Stimulated activated CD8-positive, alpha-beta memory T cell treated with anti-CD3 and anti-CD28 coated beads, Interleukin-7, amount 100 ng/mL, for 4 hours (primary cell): ENCODE data around the gene ARF3.
A peak's percentile ranks its signal among the peaks of the same experiment; 100 is the strongest.

ENCODE experiments used
- DNase-seq, 2 donors: peaks; one replicate each; pipeline ENCODE4 v3.0.0-alpha.2; 2020; ENCODE audit warnings: low read depth in 2 of 2

The ARF3 gene

DNA sequence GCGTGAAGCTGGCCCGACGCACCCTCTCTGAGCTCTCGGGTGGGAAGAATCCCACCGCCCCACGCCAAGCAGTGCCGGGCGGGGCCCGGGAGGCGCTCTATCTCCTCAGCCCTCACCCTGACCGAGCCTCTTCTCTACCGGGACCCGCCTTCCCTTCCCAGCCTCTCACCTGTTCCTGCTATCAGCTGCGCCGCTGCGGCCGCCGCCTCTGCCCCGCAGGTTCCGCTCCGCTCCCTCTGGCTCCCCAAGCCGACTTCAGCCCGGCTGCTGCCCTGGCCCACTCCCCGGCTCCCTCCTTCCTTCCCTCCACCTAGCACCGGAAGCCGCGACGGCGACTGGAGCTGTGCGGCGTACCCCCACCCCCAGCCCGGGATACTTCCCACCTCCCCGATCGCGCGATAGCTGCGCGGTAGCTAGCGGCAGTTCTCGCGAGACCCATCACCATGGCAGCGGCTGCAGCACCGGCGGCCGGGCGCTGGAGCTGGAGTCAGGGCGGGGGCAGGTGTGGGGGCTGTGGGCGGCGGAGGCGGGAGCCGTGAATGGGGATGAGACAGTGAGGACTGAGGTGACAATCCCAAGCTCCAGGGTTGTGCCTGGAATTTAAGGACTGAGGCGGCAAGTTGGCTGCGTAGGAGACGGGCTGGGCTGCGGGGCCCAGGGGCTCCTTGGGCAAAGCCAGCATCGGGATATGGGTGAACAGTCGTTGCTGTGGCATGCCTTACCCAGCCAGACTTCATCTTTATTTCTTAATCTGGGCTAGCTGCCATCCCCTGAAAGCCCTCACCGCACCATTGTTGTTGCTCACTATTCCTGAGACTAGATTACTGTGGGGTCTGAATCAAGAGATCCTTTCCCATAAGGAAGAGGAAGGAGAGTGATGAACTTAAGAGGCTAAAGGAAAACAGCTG lies at the start of gene ARF3:
TSS of gene ARF3 (minus strand) at position 347 of the 908 bp plus-strand sequence. CDS start 16,392 bp downstream, outside the sequence.
- DNase-seq = peak; percentile 78 to 88

DNA sequence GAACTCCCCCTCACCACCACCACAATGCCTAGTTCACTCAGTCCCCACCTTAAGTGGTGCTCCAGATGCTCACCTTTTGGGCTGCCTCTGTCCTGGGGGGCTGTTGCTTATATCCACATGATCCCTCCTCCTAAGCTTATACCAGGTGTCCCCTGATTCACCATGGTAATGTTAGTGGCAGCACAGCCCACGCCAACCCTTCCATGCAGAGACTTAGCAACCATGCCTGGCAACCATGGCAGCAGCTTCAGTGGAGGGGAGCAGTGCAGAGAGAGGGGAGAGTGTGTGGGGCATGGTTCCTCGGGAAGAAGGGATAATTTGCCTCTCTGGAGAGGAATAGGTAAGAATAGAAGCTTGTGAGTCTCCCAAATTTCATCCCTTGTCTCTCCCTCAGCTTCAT lies 43.1 kb upstream of the ARF3 start:
- DNase-seq = no peak

DNA sequence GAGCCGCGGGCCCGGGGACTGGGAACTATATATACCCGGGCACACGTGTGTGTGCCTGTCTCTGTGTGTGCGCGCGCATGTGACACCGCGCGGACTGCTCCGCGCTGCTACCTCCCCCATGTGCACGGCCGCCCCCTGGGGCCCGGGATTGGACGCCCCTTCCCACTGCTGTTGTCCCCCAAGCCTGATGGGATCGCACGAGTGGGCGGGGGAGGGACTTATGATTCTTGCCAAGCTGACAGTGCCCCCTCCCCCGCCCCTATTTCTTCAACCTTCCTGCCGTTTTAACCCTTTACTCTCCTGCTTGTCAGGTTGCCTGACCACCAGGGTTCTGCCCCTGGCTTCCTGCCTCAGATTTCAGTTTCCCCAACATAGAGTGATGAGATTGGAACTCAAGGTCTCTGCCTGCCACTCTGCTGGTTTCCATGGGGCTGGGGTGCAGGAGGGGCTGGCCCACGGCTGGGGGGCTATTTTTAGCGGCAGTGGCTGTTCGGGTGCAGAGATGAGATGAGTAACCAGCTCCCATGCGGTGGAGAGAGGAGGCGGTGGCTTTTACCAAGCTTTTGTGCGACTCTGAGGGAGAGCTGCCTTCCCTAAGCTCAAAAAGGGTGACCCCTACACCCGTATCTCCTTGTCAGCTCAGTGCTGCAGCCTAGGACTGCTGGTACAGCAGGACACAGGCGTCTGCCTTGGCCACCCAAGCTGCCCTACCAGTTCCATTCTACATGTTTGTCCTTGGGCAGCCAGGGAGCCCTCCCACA lies 42.3 kb upstream of the ARF3 start, which contains the start of gene DDN:
TSS of gene DDN (minus strand) at position 5 of the 761 bp plus-strand sequence. CDS start 88 bp downstream, outside the sequence.
- DNase-seq = peak; percentile 12 to 39

DNA sequence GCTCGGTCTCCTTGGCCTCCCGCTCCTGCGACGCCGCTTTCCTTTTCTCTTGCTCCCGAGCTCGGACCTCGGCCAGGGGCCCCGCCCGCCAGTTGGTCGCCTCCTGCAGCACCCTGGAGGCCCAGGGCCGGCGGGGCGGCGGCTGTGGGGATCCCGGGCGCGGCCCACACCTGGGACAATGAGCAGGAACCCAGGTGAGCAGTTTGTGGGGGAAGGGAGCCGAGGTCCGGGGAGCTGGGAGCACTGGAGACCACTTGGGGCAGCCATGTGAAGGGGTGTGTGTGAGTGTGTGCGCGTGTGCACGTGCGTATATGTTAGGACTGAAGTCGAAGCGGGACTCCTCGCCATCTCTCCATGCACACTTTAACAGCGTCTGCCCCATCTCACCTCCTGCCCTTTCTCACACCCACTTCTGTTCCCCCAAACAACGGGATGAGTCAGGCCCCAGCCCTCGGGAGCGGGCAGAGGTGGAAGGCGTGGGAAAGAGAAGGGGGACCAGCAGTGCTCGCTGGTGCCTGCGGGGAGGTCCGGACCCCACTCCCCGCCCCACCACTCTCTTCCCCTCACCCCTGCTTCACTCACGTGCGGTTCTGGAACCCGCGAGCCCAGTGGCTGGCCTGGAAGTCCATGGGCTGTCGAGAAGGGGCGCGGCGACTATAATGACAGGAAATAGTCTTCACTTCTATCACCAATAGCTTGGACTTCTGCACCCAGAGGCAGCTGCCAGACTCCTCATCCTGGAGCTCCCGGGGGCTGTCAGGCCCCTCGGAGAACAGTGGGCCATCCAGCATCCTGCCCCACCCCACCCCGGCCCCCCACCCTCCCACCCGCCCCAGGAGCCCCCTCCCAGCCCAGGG lies 41.4 kb upstream of the ARF3 start:
- peak; percentile 7 to 21 for DNase-seq

DNA sequence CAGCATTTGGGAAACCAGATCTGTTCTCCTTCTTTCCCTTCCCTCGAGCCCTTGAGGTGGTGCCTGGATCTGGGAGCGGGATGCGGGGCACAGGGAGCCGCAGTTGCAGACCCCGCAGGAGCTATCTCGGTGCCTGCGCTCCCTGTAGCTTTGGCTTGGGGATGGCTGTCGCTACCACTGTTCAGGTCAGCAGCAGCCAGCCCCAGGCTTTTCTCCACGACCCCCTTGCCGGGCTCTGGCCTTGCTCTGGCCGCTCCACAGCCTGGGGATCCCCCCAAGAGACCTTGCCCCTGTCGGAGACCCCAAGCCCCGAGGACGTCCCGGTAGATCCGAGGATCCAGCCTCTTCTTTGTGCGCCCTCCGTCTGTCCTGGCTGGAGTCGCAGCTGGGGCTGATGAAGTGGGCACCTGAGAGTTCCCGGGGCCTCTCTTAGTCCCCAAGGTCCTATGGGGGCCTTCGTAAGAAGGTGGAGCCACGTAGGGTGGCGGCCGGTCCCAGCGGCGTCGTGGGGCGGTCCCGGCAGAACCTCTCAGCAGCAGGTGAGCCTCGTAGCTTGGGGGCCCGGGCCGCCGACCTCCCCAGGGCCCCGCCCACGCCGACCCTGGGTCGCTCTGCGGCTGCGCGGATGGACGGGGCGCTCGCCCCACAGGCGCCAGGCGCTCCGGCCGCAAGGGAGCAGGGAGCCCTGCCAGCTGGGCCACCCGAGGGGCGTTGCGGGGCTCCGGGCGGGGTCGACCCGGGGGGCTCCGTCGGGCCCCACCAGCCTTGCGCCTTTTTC lies 40.6 kb upstream of the ARF3 start:
- DNase-seq = peak in 1 of 2 donors; percentile 36

DNA sequence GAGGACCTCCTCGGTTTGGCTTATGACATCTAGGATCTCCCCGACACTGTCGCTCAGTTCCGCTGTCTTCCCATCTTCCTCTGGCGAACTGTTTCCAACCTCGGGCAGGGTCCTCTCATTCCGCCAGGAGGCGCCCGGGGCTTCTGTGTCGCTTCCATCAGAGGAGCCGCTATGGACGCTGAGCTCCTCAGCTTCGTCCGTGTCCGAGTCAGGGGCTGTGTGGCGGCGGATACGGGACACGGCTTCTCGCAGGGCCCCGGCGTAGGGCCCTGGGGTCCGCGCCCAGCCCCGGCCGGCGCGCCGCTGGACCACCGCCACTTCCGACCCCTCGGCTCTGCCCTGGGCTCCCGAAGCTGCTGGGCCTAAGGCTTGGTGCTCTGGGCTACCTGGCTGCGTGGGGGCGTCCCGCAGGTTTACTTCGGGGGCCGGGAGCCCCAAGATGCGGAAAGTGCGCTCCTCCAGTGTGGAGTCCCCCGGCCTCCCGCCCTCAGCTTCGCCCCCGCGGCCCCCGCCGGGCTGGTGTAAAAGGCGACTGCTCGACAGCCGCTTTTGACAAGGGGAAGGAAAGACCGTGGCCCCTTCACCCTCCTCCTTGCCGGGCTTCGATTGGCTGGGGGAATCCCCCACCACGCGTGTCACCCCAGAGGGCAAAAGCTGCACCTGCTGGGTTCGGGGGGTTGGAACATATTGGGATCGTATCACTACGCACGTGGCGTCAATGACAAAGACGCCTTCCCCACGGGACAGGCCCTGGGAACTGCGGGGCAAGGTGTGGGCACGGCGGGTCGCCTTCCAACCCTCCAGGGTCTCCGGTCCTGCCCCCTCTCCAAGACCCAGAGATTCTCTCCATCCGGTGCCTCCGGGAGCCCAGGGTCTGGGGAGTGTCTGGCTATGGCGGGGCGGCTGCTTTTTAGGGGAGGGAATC lies 39.8 kb upstream of the ARF3 start:
- peak in 1 of 2 donors; percentile 54 for DNase-seq

DNA sequence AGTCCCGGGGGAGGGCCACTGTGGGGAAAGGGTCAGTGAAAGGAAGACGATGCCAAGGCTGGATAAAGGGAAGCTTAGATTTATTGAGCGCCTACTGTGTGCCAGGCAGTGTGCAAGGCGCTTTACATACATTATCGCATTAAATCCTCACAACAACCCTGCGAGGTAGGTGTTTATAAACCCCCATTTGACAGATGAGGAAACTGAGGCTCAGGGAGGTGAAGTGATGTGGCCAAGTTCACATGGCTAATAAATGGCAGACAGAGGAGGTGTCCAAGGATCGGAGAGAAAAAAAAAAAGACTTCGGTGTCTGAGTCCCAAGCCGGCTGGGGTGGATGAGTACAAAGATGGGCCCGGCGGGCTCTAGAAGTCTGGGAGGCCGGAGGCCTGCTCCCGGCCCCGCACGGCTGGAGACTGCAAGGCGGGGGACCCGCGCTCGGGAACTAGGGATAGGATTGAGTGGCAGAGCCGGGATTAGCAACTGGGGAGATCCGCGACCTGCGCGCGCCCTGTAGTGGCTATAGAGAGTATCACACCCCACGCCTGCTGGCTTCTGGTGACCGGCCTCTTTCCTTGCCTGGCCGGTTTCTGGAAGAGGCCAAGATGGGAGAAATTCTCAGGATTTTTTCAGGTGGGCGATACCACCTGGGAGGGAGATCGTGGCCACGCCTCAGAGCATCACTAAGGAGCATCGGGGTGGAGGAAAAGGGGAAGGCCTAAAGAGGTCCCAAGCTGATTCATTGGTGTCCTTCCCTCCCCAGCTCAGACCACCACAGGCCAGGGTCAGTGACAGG lies 38.0 kb upstream of the ARF3 start:
- DNase-seq = no peak

DNA sequence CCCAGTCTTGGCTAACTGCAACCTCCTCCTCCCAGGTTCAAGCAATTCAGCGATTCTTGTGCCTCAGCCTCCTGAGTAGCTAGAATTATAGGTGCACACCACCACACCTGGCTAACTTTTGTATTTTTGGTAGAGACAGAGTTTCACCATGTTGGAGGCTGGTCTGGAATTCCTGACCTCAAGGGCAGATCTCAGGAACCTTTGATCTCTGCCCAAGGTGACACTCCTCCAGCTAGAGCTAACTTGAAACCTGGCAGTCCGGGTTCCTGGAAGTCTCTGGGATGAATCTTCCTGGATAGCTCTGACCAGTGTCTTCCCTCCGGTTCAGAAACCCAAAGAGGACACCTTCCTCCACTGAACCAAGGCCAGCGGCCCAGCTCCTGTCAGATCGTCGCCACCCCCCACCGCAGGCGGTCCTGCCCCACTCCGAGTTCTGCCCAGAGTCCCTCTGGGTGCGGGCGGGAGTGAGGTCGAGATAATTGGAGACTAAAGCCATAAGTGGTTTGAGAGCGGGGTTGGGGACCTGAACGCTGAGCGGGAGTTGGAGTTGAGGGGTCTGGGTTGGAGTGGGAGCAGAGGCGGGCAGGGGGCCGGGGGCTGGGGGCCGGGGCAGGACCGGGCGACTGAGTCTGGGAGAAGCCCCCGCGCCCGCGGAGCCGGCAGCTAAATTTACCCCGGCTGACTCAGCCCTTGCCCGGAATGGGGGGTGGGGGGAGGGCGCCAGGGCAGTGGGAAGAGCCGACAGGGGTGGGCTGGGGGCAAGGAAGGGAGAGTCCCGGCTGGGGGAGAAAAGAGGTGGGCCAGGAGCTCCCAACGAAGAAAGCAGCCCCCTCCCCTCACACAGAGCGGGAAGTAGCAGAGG lies 37.2 kb upstream of the ARF3 start:
- DNase-seq = no peak

DNA sequence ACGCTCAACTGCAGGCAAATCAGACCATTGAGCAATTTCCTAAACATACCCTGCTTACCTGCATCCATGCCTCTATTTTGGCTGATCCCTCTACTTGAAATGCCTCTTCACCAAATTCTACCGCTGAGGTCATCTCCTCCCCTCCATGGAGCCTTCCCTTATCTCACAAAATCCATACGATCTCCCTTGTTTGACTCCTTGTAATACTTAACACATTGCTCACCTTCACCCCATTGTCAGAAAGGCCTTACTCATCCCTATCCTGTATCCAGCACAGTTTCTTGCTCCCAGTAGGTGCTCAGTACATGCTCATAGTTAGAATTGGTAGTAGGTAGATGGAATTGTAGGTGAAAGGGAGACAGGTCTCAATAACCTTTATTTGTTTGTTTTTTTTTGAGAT lies 36.5 kb upstream of the ARF3 start:
- DNase-seq = no peak

DNA sequence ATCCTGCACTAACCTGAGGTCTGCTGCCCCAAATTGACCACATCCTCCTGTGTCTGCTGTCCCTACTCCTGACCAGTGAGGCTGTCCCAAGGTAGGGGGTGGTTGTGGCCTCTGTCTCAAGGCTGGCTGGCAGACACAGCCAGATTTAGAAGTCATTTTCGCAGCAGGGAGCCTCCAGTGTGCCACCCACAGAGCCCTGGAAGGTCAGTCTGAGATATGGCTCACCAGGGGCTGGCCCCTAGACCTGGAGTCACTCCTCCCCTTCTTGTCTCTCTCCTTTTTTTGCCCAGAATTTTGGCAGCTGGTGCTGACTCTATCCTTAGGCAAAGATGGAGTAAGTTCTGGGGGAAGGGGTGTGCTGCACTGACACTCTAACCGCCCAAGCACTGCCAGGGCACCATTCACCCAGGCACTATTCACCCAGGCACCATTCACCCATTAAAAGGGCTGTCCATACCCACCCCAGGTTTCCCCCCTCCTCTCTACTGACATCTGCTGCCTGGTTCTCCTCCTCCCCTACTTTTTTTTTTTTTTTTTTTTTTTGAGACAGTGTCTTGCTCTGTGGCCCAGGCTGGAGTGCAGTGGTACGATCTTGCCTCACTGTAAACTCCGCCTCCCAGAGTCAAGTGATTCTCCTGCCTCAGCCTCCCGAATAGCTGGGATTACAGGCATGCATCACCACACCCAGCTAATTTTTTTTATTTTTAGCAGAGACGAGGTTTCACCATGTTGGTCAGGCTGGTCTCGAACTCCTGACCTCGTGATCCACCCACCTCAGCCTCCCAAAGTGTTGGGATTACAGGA lies 34.2 kb upstream of the ARF3 start:
- DNase-seq = no peak

DNA sequence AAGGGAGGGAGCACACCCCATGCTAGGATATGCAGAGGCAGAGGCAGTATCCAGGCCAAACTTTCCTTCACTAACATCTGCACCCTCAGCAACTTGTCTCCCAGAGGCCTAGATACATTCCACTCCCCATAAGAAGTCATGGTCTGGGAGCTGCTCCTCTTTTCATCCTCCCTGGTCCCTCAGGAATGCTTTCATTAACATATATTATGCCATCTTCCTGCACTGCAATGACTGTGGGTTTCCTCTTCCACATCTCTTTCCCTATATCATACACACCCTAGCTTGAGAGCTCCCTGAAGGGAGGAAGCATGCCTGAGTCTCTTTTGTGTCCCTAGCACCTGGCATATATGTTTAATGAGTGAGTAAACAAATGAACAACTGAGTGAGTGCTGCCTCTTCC lies 33.3 kb upstream of the ARF3 start:
- no peak for DNase-seq

DNA sequence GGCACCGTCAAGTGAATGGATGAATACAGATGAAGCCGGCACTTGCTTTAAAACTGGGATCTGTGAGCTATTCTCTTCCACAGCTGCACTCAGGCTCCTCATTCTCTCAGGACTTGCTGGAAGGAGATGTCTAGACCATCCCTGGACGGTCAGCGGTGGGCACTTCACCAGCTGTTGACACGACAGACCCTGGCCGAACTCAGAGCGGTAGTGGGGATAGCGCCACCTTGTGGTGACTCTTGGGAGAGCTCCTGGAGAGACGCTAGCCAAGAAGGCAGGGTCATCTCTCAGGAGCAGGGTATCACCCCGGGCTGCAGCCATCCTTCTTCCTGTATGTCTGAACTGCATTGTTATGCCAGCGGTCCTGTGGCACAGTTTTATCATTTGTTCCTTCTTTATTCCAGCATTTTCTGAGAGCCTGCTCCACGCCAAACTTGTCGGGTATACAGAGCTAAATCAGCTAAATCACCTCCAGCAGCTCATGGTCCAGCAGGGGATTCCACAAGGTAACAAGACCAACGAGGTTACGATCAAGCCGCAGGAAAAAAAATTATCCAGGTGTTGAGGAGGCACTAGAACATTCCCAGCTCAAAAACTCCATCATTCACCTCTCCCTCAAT lies 30.9 kb upstream of the ARF3 start:
- peak in 1 of 2 donors; percentile 42 for DNase-seq

DNA sequence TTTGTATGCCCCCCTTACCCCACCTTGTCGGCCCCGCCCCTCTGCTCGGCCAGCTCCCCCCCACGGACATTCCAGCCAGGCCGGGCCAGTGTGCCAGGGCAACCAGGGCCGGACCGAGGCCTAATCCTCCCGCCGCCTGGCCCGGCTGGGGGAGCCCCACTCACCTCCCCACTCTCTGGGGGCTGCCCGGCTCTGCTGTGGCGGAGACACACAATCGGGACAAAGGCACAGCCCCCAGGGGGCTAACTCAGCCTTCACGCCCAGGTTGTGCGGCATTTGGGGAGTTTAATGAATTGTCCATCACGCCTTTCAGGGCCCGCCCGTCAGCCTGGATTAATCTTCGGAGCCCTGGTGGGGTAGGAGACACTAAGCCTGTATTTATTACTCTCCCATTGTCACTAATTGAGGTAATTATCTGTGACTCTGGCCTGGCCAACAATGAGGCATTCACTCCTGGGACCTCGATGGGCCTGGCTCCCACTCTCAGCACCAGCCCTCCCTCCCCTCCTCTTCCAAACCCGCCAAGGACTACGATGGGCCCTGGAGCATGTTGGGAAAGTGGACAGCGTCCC lies 29.5 kb upstream of the ARF3 start:
- no peak for DNase-seq

DNA sequence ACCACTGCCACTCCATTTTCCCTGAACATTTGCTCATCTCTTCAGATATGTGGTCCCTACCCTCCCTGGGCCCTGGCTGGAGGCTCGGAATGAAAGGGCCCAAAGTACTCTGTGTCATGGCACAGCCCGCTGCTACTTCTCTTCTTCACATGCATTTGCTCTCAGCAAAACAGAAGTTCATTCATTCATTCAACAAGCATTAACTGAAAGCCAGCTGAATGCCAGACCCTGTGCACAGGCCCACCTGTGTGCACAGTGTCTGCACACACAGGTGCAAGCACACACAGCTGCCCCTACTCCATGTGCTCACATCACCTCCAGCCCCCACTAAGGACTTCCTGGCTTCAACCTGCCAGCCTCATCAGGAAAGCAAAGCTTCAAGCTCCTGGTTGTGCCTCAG lies 28.6 kb upstream of the ARF3 start:
- no peak for DNase-seq

DNA sequence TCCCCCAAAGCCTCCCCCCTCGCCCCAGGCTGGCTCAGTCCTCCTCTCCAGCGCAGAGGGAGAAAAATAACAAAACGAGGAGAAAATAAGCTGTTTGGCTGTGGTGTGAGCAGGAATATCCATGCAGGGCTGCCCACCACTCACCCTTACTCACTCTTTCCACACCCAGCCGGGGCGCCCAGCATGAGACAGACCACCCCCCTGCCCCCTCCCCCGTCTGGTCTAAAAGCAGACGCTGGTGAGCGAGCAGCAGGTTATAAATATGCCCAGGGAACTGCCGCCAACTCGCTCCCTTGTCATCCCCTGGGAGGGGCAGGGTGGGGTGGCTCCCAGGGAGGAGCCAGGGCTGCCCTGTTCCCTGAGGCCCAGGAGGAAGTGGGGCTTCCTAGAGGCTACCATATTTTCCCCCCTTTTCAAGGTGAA lies 28.2 kb upstream of the ARF3 start:
- DNase-seq = no peak

DNA sequence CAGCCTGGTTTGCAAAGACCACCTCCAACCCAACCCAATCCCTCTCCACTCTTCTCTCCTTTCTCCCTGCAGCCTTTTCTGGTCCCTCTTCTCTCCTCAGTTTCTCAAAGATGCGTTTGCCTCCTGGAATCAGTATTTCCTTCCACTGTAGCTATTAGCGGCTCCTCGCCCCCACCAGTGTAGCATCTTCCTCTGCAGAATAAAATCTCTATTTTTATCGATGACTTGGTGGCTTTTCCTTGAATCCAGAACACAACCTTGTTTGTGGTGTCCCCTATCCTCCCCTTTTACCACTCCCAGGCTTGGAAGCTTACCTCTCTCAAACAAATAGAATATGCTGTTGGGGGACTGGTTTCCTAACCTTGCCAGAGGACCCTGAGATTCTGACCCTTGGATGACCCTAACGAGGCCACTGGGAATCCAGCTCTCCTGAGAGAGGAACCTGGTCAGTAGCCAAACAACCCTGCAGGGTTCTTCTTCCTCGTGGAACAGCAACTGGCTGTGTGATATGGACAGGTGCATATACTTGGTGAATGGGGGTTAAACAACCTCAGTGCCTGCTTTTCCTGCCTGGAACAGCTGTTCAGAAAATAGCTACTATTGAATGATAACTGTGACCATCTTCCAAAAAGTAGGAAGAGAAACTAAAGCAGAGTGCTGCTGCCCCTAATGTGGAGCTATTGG lies 25.3 kb upstream of the ARF3 start:
- DNase-seq = no peak
